ENCODE measurements around the gene RAI1. TPM values are rescaled to one million over a fixed set of nuclear protein-coding genes. Genes with fewer than 3 reads are reported as not detected.

Gene RAI1
- total RNA-seq, 1 donor from 2014 or later = 39.1 TPM

GRCh38 chr17:17668358-17668757 lies 12.9 kb upstream of the RAI1 start:
- no peak for FAIRE-seq
- H3K4me1 ChIP-seq (ENCODE audit: insufficient read depth, low read length) = peaks cover 16% of the 10 kb centered on the region
- H3K27ac Mint-ChIP-seq (ENCODE audit: unreplicated experiment) = no peak overlapping the region

DNA sequence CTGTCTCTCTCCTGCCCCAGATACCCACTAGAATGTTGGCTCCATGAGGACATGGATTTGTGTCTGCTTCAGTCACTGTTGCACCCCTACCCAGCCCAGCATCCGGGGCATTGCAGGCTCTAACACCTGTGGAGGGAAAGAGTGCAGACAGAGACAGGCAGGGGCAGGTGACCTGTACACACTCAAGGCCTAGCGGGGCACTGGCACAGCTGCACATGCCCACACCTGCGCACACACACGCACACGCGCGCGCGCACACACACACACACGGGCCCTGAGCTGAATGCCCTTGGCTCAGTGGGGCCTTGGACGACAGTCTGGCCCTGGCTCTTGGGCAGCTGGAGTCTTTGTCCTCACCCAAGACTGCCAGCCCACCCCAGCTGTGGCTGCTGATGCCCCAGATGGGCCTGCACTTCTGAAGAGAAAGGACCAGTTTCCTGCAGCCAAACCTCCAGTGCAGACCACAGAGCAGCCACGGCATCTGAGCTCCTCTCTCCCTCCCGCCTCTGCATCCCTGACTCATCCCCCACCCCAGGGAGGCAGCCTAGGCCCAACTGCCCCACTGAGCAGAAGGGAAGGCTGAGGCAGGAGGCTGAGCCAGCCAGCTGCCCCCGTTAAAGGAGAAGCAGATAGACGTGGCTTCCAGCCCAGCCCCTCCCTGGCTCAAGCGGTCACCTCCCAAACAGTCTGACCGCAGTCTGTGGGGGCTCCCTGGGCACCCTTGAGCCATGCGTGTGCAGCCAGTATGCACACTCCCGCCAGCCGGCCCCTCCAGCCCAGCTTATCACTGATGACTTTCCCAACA lies 12.3 kb upstream of the RAI1 start:
- Histone ChIP-seq H3K27me3 (ENCODE audit: insufficient read depth, low read length) (no peaks in the 10 kb centered on the region), H3K9me3 (ENCODE audit: insufficient read depth, low read depth, low read length) (no peaks in the 10 kb centered on the region), H2AFZ (ENCODE audit: low read depth, low read length) (no peak overlapping the region), H3K4me2 (ENCODE audit: low read length) (no peak overlapping the region), H3K36me3 (ENCODE audit: insufficient read depth, low read length) (no peaks in the 10 kb centered on the region), H3K9ac (ENCODE audit: low read length) (no peak overlapping the region), H3K27ac (ENCODE audit: low read depth, low read length) (no peak overlapping the region), H3K4me3 (ENCODE audit: insufficient read depth, low read depth, low read length) (no peak overlapping the region), H4K20me1 (ENCODE audit: insufficient read depth, low read length) (no peaks in the 10 kb centered on the region), H3K4me1 (ENCODE audit: insufficient read depth, low read length) (peaks cover 10% of the 10 kb centered on the region), H3K79me2 (ENCODE audit: insufficient read depth, low read length) (no peaks in the 10 kb centered on the region)
- Mint-ChIP-seq H3K4me1 (ENCODE audit: low read depth, unreplicated experiment) (peaks cover 22% of the 10 kb centered on the region), H3K4me3 (ENCODE audit: unreplicated experiment) (no peak overlapping the region), H3K36me3 (ENCODE audit: low read depth, unreplicated experiment) (no peaks in the 10 kb centered on the region), H3K9me3 (ENCODE audit: unreplicated experiment) (no peaks in the 10 kb centered on the region), H3K27ac (ENCODE audit: unreplicated experiment) (no peak overlapping the region), H3K27me3 (ENCODE audit: low read depth, unreplicated experiment) (peaks cover 21% of the 10 kb centered on the region)
- TF ChIP-seq CTCF (IDR thresholded peaks at IDR 0.05; ENCODE audit: insufficient read depth, low read depth, low read length) = no peak
- TF ChIP-seq EZH2 (IDR thresholded peaks at IDR 0.05; ENCODE audit: insufficient read depth, low read length) = no peak
- no peak for FAIRE-seq
- DNase-seq (ENCODE audit: low read depth) = peak; percentile 56

More at GRCh38 chr17:17668358-17668757, 12.9 kb upstream of the RAI1 start:
- Mint-ChIP-seq H3K4me3 (ENCODE audit: unreplicated experiment) (no peak overlapping the region), H3K4me1 (ENCODE audit: low read depth, unreplicated experiment) (peaks cover 24% of the 10 kb centered on the region), H3K36me3 (ENCODE audit: low read depth, unreplicated experiment) (no peaks in the 10 kb centered on the region), H3K9me3 (ENCODE audit: unreplicated experiment) (no peaks in the 10 kb centered on the region), H3K27me3 (ENCODE audit: low read depth, unreplicated experiment) (peaks cover 19% of the 10 kb centered on the region)
- DNase-seq (ENCODE audit: low read depth) = no peak
- Histone ChIP-seq H3K36me3 (ENCODE audit: insufficient read depth, low read length) (no peaks in the 10 kb centered on the region), H3K4me2 (ENCODE audit: low read length) (no peak overlapping the region), H3K4me3 (ENCODE audit: insufficient read depth, low read depth, low read length) (no peak overlapping the region), H3K9me3 (ENCODE audit: insufficient read depth, low read depth, low read length) (no peaks in the 10 kb centered on the region), H3K27me3 (ENCODE audit: insufficient read depth, low read length) (no peaks in the 10 kb centered on the region), H4K20me1 (ENCODE audit: insufficient read depth, low read length) (no peaks in the 10 kb centered on the region), H3K9ac (ENCODE audit: low read length) (no peak overlapping the region), H3K27ac (ENCODE audit: low read depth, low read length) (no peak overlapping the region), H2AFZ (ENCODE audit: low read depth, low read length) (no peak overlapping the region), H3K79me2 (ENCODE audit: insufficient read depth, low read length) (no peaks in the 10 kb centered on the region)
- TF ChIP-seq CTCF (IDR thresholded peaks at IDR 0.05; ENCODE audit: insufficient read depth, low read depth, low read length) (no peak), EZH2 (IDR thresholded peaks at IDR 0.05; ENCODE audit: insufficient read depth, low read length) (no peak)
